ENCODE data around the gene SSBP3. TPM values are rescaled to one million over a fixed set of nuclear protein-coding genes. Genes with fewer than 3 reads are reported as not detected.

SSBP3 gene
- total RNA-seq, 4 donors from 2014 or later: 17.1 to 25.4 (median 21.5) TPM

GRCh38 chr1:54310439-54311328, 95.5 kb downstream of the SSBP3 start:
- intact Hi-C loops (cut with DNase I): no loop called here
- Histone ChIP-seq H3K36me3 (no peaks in the 10 kb centered on the region), H3K27me3 (no peaks in the 10 kb centered on the region), H3K4me1 (peaks cover 52 to 98% (median 73%) of the 10 kb centered on the region in 3 donors), H3K4me3 (no peak overlapping the region), H3K9me3 (no peaks in the 10 kb centered on the region), H3K27ac (peak overlapping the region in 2 of 4 donors; percentile 75 to 86)
- no peak for DNase-seq
- TF ChIP-seq CTCF (IDR thresholded peaks at IDR 0.05) (peak in 5 of 6 experiments; percentile 16 to 44 (median 21)), POLR2A (IDR thresholded peaks at IDR 0.05) (no peak)
- WGBS, 2 donors: 72 to 87% methylated on average over 7 to 10 of the region's 12 CpGs

GRCh38 chr1:54309631-54310366, 96.4 kb downstream of the SSBP3 start:
- Histone ChIP-seq H3K9me3 (no peaks in the 10 kb centered on the region), H3K4me1 (peaks cover 46 to 98% (median 69%) of the 10 kb centered on the region in 3 donors), H3K4me3 (no peak overlapping the region), H3K27ac (peak overlapping the region in 2 of 4 donors; percentile 45 to 86), H3K36me3 (no peaks in the 10 kb centered on the region), H3K27me3 (no peaks in the 10 kb centered on the region)
- 35 to 57% methylated on average over 10 to 17 of the region's 19 CpGs for WGBS, 2 donors
- intact Hi-C loops (cut with DNase I): no loop called here
- no peak for DNase-seq
- no peak for TF ChIP-seq CTCF (IDR thresholded peaks at IDR 0.05)
- TF ChIP-seq POLR2A (IDR thresholded peaks at IDR 0.05): no peak

- H3K27ac ChIP-seq: no peak overlapping the region
- WGBS, 2 donors: 95 to 100% methylated on average over 2 of the region's 3 CpGs
- H3K27me3 ChIP-seq: no peaks in the 10 kb centered on the region
- peaks cover 28 to 94% (median 48%) of the 10 kb centered on the region in 3 donors for H3K4me1 ChIP-seq
- H3K36me3 ChIP-seq: no peaks in the 10 kb centered on the region
- no peak for DNase-seq
- intact Hi-C loops (cut with DNase I): no loop called here
- no peak for TF ChIP-seq POLR2A (IDR thresholded peaks at IDR 0.05)
- no peak for TF ChIP-seq CTCF (IDR thresholded peaks at IDR 0.05)
- H3K9me3 ChIP-seq: no peaks in the 10 kb centered on the region
- H3K4me3 ChIP-seq: no peak overlapping the region
Observed at GRCh38 chr1:54307305-54307704, 98.9 kb downstream of the SSBP3 start.

- DNase-seq: no peak
- Histone ChIP-seq H3K27ac (no peak overlapping the region), H3K4me1 (peaks cover 19 to 91% (median 36%) of the 10 kb centered on the region in 3 donors), H3K9me3 (no peaks in the 10 kb centered on the region), H3K36me3 (no peaks in the 10 kb centered on the region), H3K27me3 (no peaks in the 10 kb centered on the region), H3K4me3 (no peak overlapping the region)
- TF ChIP-seq POLR2A (IDR thresholded peaks at IDR 0.05): no peak
- TF ChIP-seq CTCF (IDR thresholded peaks at IDR 0.05): no peak
- WGBS, 2 donors: 51 to 62% methylated on average over 5 to 7 of the region's 7 CpGs
- intact Hi-C loops (cut with DNase I): no loop called here
Observed at GRCh38 chr1:54305906-54306514, 100.2 kb downstream of the SSBP3 start.
